Transverse colon (tissue), 4 donors: ENCODE data around the gene ARHGAP42.

Experiments
- CTCF ChIP-seq, 5 experiments: fragments of 200-600 bp in 3 of 5; fragments of 450-650 bp in 2 of 5; sonication (generic) in 3 of 5; IDR thresholded peaks; 1 replicate in 2 of 5; 2 replicates in 3 of 5; pipeline ENCODE4 v1.5.1; 2016 to 2017; ENCODE audit warnings: antibody characterized with exemption in 5 of 5, inconsistent platforms in 3 of 5, mild to moderate bottlenecking in 2 of 5, moderate library complexity in 1 of 5
- POLR2AphosphoS5 ChIP-seq, 3 donors: sonication (generic); formaldehyde crosslinking; IDR thresholded peaks; one replicate each; pipeline ENCODE4 v1.6.1; 2016; ENCODE audit warnings: antibody characterized with exemption in 3 of 3

GRCh38 chr11:100888836-100889235, 201.7 kb downstream of the ARHGAP42 start:
- TF ChIP-seq POLR2AphosphoS5 (IDR thresholded peaks at IDR 0.05) (no peak), CTCF (IDR thresholded peaks at IDR 0.05) (no peak)
